A375 (cell line): ENCODE results near the gene ZNF423. TPM values are rescaled to one million over a fixed set of nuclear protein-coding genes. Genes with fewer than 3 reads are reported as not detected.

Experiments used
- small RNA-seq: library from RNA; depleted of rRNA; stranded (forward); fragments of <200 nt; gene quantifications from one replicate; pipeline ENCODE3, GENCODE V24; 2014
- total RNA-seq: library from RNA; depleted of rRNA; stranded (reverse); fragments of >200 nt; shearing (Covaris generic); gene quantifications from 2 replicates; pipeline ENCODE4 v1.2.3, GENCODE V29; 2014; rRNA removed

Gene ZNF423
- total RNA-seq = 0.08 TPM in 1 of 2 replicates, not detected in the other

DNA sequence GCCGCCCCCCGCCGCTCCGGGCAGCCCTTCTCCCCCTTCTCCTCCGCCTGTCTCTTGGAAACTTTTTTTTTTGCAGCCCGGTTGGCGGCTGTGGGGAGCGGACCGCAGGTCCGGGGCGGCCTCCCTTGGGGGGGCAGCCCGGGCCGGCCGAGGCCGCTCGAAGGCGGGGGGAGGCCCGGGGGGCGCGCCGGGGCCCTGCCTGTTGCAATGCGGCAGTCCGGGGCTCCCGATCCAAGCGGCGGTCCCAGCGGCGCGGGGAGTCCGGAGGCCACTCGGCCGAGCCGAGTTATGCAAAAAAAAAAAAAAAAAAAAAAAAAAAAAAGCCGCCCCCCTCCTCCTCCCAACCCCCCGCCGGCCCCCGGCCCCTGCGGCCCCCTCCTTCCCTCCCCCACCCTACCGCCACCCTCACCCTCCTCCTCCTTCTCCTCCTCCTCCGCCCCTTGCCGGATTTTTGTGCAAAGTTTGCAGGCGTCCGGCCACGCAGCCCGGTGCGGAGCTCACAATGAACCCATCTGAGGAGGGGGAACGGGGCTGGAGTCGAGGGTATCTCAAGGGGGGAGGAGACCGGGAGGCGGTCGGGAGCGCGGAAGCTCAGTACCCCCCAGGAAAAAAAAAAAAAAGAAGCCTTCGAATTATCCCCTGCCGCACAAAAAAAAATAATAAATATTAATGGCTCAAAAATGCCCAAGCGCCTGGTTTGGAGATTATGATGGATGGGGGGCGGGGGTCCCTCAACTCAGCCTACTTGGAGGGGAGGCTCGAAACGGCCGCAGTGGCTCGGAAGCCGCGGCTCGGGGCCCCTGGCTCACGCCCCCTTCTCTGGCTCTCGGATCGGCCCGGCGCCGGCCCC lies at the start of gene ZNF423:
TSS of gene ZNF423 (minus strand) at position 291 of the 850 bp plus-strand sequence. CDS start 338 bp downstream, outside the sequence.

Small RNA genes lying within 50 kb of the gene (small RNA-seq; reads per million reads assigned to genes)
- gene MRPS21P7 = not detected
- not detected for gene MRPS21P8

Other genes with a start within 250 kb of the ZNF423 start
- gene CNEP1R1, start 169.1 kb upstream of the ZNF423 start, total RNA-seq = 7.2 and 9.4 TPM in 2 replicates
- gene HEATR3, start 209.9 kb upstream of the ZNF423 start, total RNA-seq = 16.9 and 19.6 TPM in 2 replicates